GM12875 (cell line): ENCODE measurements around the gene IFNL3.
"Not testable (repeated sequence)": the region's sequence is repeated elsewhere in the genome, so short reads cannot be mapped to it uniquely, and the experiment has no call there.

Experiments used
- H3K4me3 ChIP-seq: one replicate; pipeline ENCODE4 v1.5.1; 2011; ENCODE audit warnings: low read depth, low read length, control low read depth
- TF ChIP-seq, protein P1 (sequence below): IDR thresholded peaks from 2 replicates; pipeline ENCODE4 v1.5.1; 2011; ENCODE audit warnings: low read depth, mild to moderate bottlenecking, control low read depth, inconsistent platforms, low read length, moderate library complexity, borderline replicate concordance; ENCODE audit not compliant: insufficient read depth

Gene IFNL3

GRCh38 chr19:39270036-39270871, 25.4 kb upstream of the IFNL3 start:
- no peak overlapping the region for H3K4me3 ChIP-seq
- TF ChIP-seq, protein P1, sequence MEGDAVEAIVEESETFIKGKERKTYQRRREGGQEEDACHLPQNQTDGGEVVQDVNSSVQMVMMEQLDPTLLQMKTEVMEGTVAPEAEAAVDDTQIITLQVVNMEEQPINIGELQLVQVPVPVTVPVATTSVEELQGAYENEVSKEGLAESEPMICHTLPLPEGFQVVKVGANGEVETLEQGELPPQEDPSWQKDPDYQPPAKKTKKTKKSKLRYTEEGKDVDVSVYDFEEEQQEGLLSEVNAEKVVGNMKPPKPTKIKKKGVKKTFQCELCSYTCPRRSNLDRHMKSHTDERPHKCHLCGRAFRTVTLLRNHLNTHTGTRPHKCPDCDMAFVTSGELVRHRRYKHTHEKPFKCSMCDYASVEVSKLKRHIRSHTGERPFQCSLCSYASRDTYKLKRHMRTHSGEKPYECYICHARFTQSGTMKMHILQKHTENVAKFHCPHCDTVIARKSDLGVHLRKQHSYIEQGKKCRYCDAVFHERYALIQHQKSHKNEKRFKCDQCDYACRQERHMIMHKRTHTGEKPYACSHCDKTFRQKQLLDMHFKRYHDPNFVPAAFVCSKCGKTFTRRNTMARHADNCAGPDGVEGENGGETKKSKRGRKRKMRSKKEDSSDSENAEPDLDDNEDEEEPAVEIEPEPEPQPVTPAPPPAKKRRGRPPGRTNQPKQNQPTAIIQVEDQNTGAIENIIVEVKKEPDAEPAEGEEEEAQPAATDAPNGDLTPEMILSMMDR: no peak

GRCh38 chr19:39269369-39269768, 24.6 kb upstream of the IFNL3 start:
- H3K4me3 ChIP-seq: not testable (repeated sequence)

- not testable (repeated sequence) for H3K4me3 ChIP-seq
Observed at GRCh38 chr19:39268531-39269223, 23.9 kb upstream of the IFNL3 start.

- H3K4me3 ChIP-seq: not testable (repeated sequence)
Observed at GRCh38 chr19:39268085-39268484, 23.3 kb upstream of the IFNL3 start, which contains the start of gene IFNL2. Gene IFNL2, plus strand, starts transcription at chr19:39268396. Its CDS starts 173 bp downstream, at chr19:39268569.

DNA sequence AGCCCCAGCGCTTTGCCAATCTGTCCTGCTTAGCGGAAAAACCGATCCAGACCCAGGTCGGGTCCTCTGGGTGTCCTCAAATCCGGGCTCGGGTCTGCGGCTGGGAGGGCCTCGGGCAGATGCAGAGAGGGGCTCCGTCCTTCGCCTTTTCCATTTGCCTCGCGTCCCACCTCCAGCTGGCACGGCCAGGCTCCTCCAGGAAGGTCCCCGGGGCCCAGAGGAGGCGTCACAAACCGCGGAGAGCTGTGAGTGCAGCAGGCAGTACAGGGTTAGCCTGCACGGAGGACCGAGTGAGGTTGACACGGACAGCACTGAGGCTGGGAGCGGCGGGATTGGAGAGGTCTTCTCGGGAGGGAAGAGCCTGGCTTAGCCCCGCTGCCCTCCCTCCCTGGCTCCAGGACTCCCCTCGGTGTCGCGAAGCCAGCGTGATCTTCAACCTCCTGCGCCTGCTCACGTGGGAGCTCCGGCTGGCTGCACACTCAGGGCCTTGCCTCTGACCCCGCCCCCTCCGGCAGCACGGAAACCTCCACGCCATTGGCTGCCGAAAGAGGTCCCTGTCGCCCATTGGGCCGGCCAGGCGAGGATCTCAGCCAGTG, 20.6 kb upstream of the IFNL3 start:
- TF ChIP-seq, protein P1: no peak
- H3K4me3 ChIP-seq: no peak overlapping the region

GRCh38 chr19:39264306-39265290, 19.8 kb upstream of the IFNL3 start:
- TF ChIP-seq, protein P1: no peak
- no peak overlapping the region for H3K4me3 ChIP-seq

- TF ChIP-seq, protein P1: no peak
- H3K4me3 ChIP-seq: no peak overlapping the region
Observed at GRCh38 chr19:39263912-39264305, 19.1 kb upstream of the IFNL3 start.

GRCh38 chr19:39262496-39262895, 17.7 kb upstream of the IFNL3 start:
- TF ChIP-seq, protein P1: no peak
- H3K4me3 ChIP-seq: no peak overlapping the region
